Measurements from ENCODE around the gene MATN3. TPM values are rescaled to one million over a fixed set of nuclear protein-coding genes. Genes with fewer than 3 reads are reported as not detected.

MATN3 gene
- total and polyA plus RNA-seq, 2 of the 13 experiments (the other 11 are each of a cell fraction or from before 2014, with no cell fraction given), result 36.1 to 208 TPM

DNA sequence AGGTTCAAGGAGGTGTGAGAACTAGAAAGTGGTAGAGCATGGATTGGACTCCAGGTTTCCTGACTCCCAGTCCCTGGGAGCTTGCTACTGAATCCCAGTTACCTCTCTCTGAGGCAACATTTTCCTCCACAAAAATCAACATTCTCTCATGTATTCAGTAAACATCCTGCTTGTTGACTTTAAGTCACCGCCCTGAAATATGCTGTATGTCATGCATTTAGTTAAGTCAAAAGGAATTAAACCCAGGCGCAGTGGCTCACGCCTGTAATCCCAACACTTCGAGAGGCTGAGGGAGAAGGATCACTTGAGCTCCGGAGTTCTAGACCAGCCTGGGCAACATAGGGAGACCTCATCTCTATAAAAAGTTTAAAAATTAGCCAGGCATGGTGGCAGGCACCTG, 3.8 kb downstream of the MATN3 start (continued):
- TF ChIP-seq, protein P1, sequence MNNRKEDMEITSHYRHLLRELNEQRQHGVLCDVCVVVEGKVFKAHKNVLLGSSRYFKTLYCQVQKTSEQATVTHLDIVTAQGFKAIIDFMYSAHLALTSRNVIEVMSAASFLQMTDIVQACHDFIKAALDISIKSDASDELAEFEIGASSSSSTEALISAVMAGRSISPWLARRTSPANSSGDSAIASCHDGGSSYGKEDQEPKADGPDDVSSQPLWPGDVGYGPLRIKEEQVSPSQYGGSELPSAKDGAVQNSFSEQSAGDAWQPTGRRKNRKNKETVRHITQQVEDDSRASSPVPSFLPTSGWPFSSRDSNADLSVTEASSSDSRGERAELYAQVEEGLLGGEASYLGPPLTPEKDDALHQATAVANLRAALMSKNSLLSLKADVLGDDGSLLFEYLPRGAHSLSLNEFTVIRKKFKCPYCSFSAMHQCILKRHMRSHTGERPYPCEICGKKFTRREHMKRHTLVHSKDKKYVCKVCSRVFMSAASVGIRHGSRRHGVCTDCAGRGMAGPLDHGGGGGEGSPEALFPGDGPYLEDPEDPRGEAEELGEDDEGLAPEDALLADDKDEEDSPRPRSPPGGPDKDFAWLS (CRISPR knock-in tag; IDR thresholded peaks at IDR 0.05; ENCODE audit: borderline replicate concordance), result no peak
- TF ChIP-seq LCORL (IDR thresholded peaks at IDR 0.05) (no peak), LCORL (CRISPR knock-in tag; IDR thresholded peaks at IDR 0.05) (peak; percentile 41; the same call in 1 of the 2 replicates), MED1 (CRISPR knock-in tag; IDR thresholded peaks at IDR 0.05) (peak; percentile 84), ZNF3 (CRISPR knock-in tag; IDR thresholded peaks at IDR 0.05) (no peak), ZNF569 (CRISPR knock-in tag; IDR thresholded peaks at IDR 0.05; ENCODE audit: borderline replicate concordance) (no peak), CEBPB (IDR thresholded peaks at IDR 0.05; ENCODE audit: borderline replicate concordance, low read depth, low read length) (peak; percentile 71), FOXK1 (CRISPR knock-in tag; IDR thresholded peaks at IDR 0.05; ENCODE audit: borderline replicate concordance, low read depth) (peak; percentile 73; the same call in 1 of the 2 replicates), GATAD2A (CRISPR knock-in tag; IDR thresholded peaks at IDR 0.05) (peak; percentile 95), ZNF552 (CRISPR knock-in tag; IDR thresholded peaks at IDR 0.05; ENCODE audit: borderline replicate concordance) (no peak), MIER2 (CRISPR knock-in tag; IDR thresholded peaks at IDR 0.05) (peak; percentile 65; the same call in 1 of the 2 replicates), KDM3A (CRISPR knock-in tag; IDR thresholded peaks at IDR 0.05; ENCODE audit: low read depth) (0 out of 2 replicates have a peak, but pooled peaks have one; percentile 15), NCOA2 (CRISPR knock-in tag; IDR thresholded peaks at IDR 0.05) (peak; percentile 75), KAT8 (CRISPR knock-in tag; IDR thresholded peaks at IDR 0.05) (0 out of 2 replicates have a peak, but pooled peaks have one; percentile 58), ATF7 (IDR thresholded peaks at IDR 0.05) (peak; percentile 25; the same call in 1 of the 2 replicates), ATF7 (CRISPR knock-in tag; IDR thresholded peaks at IDR 0.05) (no peak), SIX1 (CRISPR knock-in tag; IDR thresholded peaks at IDR 0.05; ENCODE audit: borderline replicate concordance) (peak; percentile 65; the same call in 1 of the 2 replicates), ZMYM4 (CRISPR knock-in tag; IDR thresholded peaks at IDR 0.05) (0 out of 2 replicates have a peak, but pooled peaks have one; percentile 30), DNMT3B (CRISPR knock-in tag; conservative IDR thresholded peaks at IDR 0.05) (0 out of 2 replicates have a peak, but pooled peaks have one; percentile 60), GFI1 (CRISPR knock-in tag; IDR thresholded peaks at IDR 0.05; ENCODE audit: borderline replicate concordance) (peak; percentile 47; the same call in 1 of the 2 replicates), SOX13 (IDR thresholded peaks at IDR 0.05) (no peak), SOX13 (CRISPR knock-in tag; conservative IDR thresholded peaks at IDR 0.05 in 1 of 2, IDR thresholded peaks at IDR 0.05 in 1 of 2) (peak in 1 of 2 experiments; percentile 81; a peak in 2 of 4 replicates), KAT7 (CRISPR knock-in tag; IDR thresholded peaks at IDR 0.05; ENCODE audit: borderline replicate concordance) (0 out of 2 replicates have a peak, but pooled peaks have one; percentile 63), SOX6 (IDR thresholded peaks at IDR 0.05) (no peak), SOX6 (CRISPR knock-in tag; IDR thresholded peaks at IDR 0.05) (peak; percentile 56; the same call in 1 of the 2 replicates)
- TF ChIP-seq, protein P2, sequence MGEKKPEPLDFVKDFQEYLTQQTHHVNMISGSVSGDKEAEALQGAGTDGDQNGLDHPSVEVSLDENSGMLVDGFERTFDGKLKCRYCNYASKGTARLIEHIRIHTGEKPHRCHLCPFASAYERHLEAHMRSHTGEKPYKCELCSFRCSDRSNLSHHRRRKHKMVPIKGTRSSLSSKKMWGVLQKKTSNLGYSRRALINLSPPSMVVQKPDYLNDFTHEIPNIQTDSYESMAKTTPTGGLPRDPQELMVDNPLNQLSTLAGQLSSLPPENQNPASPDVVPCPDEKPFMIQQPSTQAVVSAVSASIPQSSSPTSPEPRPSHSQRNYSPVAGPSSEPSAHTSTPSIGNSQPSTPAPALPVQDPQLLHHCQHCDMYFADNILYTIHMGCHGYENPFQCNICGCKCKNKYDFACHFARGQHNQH (CRISPR knock-in tag; IDR thresholded peaks at IDR 0.05), result peak; percentile 79
- TF ChIP-seq, protein P3, sequence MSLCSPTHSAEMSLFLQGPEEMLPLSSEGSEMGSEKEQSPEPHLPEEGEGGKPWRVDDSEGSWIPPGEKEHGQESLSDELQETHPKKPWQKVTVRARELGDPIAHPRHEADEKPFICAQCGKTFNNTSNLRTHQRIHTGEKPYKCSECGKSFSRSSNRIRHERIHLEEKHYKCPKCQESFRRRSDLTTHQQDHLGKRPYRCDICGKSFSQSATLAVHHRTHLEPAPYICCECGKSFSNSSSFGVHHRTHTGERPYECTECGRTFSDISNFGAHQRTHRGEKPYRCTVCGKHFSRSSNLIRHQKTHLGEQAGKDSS (CRISPR knock-in tag; IDR thresholded peaks at IDR 0.05; ENCODE audit: borderline replicate concordance, low read depth), result 0 out of 2 replicates have a peak, but pooled peaks have one; percentile 22
- TF ChIP-seq, protein P4, sequence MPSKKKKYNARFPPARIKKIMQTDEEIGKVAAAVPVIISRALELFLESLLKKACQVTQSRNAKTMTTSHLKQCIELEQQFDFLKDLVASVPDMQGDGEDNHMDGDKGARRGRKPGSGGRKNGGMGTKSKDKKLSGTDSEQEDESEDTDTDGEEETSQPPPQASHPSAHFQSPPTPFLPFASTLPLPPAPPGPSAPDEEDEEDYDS (CRISPR knock-in tag; IDR thresholded peaks at IDR 0.05), result peak; percentile 61; the same call in 1 of the 2 replicates
- TF ChIP-seq, protein P5, sequence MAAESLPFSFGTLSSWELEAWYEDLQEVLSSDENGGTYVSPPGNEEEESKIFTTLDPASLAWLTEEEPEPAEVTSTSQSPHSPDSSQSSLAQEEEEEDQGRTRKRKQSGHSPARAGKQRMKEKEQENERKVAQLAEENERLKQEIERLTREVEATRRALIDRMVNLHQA (CRISPR knock-in tag; IDR thresholded peaks at IDR 0.05), result no peak

All from HepG2 (cell line).